ENCODE data around the gene GPR3.

DNA sequence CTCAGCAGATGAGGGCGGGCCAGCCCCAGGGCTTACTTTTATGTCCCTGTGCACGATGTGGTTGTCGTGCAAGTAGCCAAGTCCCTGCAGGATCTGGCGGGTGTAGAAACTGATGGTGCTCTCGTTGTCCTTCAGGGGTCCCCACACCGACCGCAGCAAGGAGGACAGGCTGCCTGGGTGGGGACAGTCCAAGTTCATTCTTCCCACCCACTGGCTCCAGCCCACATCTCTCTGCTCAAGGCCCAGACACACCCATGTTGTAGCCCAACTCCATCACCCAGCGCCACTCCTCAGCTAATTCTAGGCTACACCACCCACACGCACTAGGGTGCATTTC, 32.6 kb upstream of the GPR3 start:
- TF ChIP-seq EZH2 (IDR thresholded peaks at IDR 0.05; ENCODE audit: low read depth) (no peak), CTCF (conservative IDR thresholded peaks at IDR 0.05) (no peak)
